GM18505 (cell line): ENCODE results near the gene CD164L2.
A peak's percentile ranks its signal among the peaks of the same experiment; 100 is the strongest.
"Not testable (repeated sequence)": the region's sequence is repeated elsewhere in the genome, so short reads cannot be mapped to it uniquely, and the experiment has no call there.

Experiments
- ATAC-seq: cut with Tn5 transposase; IDR thresholded peaks from one replicate; pipeline ENCODE4 v1.9.1; 2021; ENCODE audit not compliant: unreplicated experiment
- POLR2A ChIP-seq: IDR thresholded peaks from 4 replicates; pipeline ENCODE4 v1.6.1; 2011; ENCODE audit warnings: borderline replicate concordance; ENCODE audit not compliant: insufficient read depth, insufficient read length; ENCODE audit errors: extremely low read depth

The CD164L2 gene

GRCh38 chr1:27383039-27383605 lies at the start of gene CD164L2:
Gene CD164L2 (minus strand): TSS chr1:27383333. CDS start chr1:27383239, 94 bp downstream.
- no peak for ATAC-seq
- TF ChIP-seq POLR2A, result no peak

- not testable (repeated sequence) for ATAC-seq
Observed at GRCh38 chr1:27432725-27433124, 49.6 kb upstream of the CD164L2 start.

DNA sequence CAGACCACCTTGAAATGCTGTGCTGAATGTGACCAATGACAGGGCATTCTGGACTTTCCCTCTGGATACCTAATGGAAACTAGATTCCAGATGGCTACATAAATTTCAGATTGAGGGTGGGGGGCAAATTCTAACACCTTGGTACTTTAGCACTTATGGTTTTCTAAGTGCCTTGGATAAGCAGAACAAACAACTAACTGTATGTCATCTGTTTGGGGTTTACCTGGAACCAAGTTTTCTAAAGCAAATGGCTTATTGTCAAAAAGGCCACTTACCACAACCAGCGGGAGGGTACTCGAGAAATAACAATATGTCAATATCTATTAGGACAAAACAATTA lies 48.4 kb upstream of the CD164L2 start:
- TF ChIP-seq POLR2A, result no peak
- ATAC-seq, result no peak

DNA sequence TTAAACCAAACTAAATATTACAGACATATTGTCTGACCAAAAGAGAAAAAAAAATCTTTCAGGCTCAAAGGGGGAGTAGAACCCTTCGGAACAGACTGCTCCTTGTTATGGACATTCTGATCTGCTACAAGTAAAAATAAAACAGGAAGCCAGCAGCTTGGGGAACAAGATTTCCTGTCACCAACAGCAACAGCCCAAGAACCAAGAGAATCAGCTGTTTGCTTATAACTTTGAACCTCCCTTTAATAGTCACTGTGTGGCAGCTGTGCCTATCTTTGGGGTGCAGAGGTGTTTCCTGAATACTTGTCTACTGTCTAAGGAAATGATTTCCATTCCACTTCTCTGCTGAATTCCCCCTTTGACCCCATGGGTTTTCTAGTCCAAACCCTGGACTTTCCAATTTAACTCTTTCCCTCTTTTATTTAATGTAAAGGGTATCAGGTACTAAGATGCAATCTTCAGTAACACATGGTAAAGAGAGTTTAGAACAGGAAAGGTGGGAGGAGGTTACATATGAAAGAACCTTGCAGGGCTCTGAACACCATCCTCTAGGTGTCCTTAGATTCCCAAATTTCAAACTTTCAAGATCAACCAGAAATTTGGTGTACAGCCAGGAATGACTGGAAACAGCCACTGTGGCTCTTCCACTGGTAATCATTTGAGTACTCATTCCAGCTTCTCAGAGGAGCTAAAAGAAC lies 47.9 kb upstream of the CD164L2 start:
- no peak for TF ChIP-seq POLR2A
- ATAC-seq, result no peak

DNA sequence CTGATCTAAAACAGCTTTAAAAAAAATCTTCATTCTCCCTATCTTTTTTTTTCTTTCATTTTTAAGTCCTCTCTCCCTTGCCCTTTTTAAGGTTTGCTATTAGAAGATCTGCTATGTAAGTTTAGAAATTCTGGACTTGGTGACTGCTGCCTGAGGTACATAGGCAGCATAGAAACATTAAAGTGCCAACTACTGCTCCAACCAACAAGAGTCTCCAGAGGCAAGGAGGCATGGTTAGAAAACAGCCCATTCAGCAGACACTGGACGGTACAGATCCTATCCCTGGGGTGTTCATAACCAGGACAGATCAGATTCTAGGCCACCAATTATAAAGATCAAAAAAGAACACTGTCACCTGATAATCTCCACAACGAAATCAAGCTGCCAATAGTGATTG lies 45.9 kb upstream of the CD164L2 start:
- TF ChIP-seq POLR2A, result no peak

GRCh38 chr1:27428316-27429028 lies 45.3 kb upstream of the CD164L2 start:
- TF ChIP-seq POLR2A, result no peak
- ATAC-seq, result no peak

More for the DNA sequence above, 45.9 kb upstream of the CD164L2 start:
- ATAC-seq, result no peak

GRCh38 chr1:27427816-27428315 lies 44.7 kb upstream of the CD164L2 start:
- TF ChIP-seq POLR2A, result no peak
- ATAC-seq, result no peak

GRCh38 chr1:27427329-27427728 lies 44.2 kb upstream of the CD164L2 start:
- TF ChIP-seq POLR2A, result no peak

DNA sequence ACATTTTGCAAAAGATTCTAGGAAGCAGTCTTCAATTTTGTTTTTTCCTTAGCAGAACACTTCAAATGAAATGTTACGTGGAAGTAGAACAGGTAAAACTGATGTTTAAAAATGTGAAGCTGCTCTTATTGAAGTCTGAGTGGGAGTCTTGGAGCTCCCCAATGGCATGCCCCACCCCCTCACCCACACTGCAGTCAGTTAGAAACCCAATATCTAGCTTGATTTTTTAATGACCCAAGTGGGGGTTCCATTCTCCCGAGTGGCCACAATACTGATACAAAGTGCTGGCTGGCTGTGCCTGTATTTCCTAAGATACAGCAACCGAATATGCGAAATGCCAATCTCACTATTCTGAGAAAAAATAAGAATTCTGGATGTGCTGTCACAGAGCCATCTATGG lies 40.6 kb upstream of the CD164L2 start:
- TF ChIP-seq POLR2A, result no peak
- ATAC-seq, result no peak

More at GRCh38 chr1:27427329-27427728, 44.2 kb upstream of the CD164L2 start:
- ATAC-seq, result no peak

DNA sequence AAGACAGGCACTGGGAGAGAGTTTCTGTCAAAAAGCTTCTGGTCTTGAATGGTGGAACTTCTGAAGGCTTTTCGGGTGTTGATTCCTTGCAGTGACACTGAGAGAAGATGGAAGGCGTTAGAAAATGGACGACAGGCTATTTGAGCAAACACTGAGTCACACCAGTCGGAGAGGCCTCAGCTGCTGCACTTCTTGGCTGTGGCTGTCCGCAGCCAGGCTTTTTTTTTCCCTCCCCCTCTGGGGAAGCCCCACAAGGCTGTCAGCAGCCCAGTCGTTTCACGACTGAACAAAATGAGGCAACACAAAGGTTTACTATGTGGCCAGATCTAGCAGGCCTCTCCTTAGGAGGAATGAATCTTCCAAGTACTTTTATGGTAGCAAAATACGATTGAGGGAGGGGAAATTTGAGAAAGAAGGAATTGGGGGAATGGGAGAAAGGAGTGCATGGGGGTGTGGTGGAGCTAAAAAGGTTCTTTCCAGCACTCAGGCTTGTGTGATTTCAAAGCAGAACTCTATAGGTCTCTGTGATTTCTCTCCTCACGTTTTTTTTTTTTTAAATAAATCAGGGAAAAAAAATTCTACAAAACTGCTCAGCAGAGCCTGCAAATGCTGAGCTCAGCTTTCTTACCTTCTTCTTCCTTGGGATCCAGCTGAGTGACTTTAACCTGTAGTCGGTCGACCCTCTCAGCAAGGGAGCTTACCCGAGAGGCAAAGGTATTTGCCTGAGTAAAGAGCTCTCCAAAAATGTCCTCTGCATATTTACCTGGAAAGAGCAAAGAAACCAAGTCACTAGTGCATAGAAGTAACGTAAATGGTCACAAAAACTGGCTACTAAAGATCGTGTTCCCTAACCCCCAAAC lies 35.4 kb upstream of the CD164L2 start:
- TF ChIP-seq POLR2A, result peak; percentile 44
- no peak for ATAC-seq

DNA sequence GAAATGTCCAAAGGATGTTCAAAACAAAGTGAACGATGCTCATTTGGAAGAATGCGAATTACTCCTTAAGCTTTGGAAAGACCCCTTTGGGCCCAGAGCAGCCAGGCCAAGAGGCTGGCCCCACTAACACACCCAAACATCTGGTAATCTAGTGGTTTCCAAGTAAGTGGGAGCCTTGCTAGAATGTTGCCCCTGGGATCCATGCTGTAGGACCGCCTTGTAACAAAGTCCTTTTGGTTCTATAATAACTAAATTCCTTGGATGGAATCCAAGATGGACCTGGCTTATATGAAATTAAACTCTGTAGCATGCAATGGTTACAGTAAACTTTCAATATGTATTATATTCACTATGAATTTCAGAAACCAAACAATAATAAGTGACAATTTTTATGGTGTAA lies 34.6 kb upstream of the CD164L2 start:
- TF ChIP-seq POLR2A, result no peak
- no peak for ATAC-seq

GRCh38 chr1:27416387-27417111 lies 33.4 kb upstream of the CD164L2 start:
- no peak for ATAC-seq
- no peak for TF ChIP-seq POLR2A
